NT2/D1 (cell line): ENCODE results near the gene RUBCN.
"Not testable (repeated sequence)": the region's sequence is repeated elsewhere in the genome, so short reads cannot be mapped to it uniquely, and the experiment has no call there.

ENCODE experiments used
- SUZ12 ChIP-seq: IDR thresholded peaks from 2 replicates; pipeline ENCODE4 v1.6.1; 2011; ENCODE audit not compliant: insufficient read length, insufficient read depth; ENCODE audit errors: extremely low read depth
- YY1 ChIP-seq: IDR thresholded peaks from 2 replicates; pipeline ENCODE4 v1.6.1; 2011; ENCODE audit not compliant: insufficient read length, insufficient read depth
- ZNF274 ChIP-seq: IDR thresholded peaks from 2 replicates; pipeline ENCODE4 v1.6.1; 2011; ENCODE audit warnings: mild to moderate bottlenecking, low read depth, low read length

GRCh38 chr3:197710965-197711364 lies 25.7 kb downstream of the RUBCN start:
- not testable (repeated sequence) for TF ChIP-seq ZNF274, YY1, SUZ12
